HG03159 (cell line): ENCODE measurements around the gene AFAP1.

Source experiments
- ATAC-seq: cut with Tn5 transposase; IDR thresholded peaks from one replicate; pipeline ENCODE4 v1.9.1; 2021; ENCODE audit warnings: mild to moderate bottlenecking, moderate library complexity; ENCODE audit not compliant: unreplicated experiment

Gene AFAP1

GRCh38 chr4:7725951-7726350 is 213.7 kb downstream of the AFAP1 start:
- ATAC-seq = no peak

DNA sequence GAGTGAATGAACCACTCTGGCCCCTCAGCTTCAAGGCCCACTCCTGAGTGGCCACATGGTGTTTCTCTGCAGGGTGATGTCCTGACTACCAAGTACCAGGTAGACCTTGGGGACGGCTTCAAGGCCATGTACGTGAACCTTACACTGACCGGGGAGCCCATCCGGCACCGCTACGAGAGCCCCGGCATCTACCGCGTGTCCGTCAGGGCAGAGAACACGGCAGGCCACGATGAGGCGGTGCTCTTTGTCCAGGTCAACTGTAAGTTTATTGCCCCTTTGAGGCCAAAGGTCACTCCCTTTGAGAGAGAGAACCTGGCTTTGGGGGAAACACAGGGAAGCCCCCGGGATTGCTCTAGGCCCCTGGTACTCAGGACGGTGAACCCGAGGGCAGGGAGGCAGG is 216.0 kb downstream of the AFAP1 start:
- ATAC-seq = no peak

- no peak for ATAC-seq
Observed at GRCh38 chr4:7722766-7723387, 216.8 kb downstream of the AFAP1 start.

- ATAC-seq = no peak
Observed at GRCh38 chr4:7721984-7722551, 217.6 kb downstream of the AFAP1 start.

DNA sequence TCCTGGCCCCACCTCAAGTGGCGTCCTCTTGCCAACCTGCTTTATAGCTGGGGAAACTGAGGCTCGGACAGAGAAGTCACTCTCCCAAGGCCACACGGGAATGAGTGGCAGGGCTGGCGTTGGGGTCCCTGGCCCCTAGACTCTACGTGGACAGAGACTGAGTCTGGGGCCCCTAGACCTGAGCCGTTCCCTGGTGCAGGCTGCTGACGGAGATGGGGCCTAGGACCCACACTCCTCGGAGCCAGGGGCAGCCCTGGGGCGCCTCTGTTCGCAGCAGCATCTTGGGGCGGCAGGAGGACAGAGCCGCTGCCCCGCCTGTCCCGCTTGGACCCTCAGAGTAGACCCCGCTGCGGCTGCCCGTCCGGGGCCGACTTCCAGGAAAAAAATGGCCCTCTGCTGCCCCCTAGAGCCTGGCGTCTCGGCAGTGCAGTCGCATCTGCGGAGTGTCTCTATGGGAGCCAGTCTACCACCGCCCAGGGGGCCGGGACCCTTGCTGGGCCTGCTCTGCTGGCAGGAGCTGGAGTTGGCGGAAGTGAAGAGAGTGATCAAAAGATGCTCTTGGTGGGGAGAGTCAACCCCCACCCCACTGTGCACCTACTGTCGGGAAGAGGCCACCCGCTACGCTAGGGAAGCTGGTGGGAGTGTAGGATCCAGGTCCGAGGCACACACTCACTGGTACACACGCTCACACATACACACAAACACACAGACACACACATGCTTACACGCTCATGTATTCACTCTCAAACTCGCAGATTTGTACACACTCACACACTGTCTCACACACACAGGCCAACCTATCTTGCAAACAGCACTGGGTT is 220.1 kb downstream of the AFAP1 start:
- ATAC-seq = no peak

GRCh38 chr4:7717946-7718490 is 221.6 kb downstream of the AFAP1 start:
- ATAC-seq = no peak

GRCh38 chr4:7717161-7717560 is 222.5 kb downstream of the AFAP1 start:
- ATAC-seq = no peak

DNA sequence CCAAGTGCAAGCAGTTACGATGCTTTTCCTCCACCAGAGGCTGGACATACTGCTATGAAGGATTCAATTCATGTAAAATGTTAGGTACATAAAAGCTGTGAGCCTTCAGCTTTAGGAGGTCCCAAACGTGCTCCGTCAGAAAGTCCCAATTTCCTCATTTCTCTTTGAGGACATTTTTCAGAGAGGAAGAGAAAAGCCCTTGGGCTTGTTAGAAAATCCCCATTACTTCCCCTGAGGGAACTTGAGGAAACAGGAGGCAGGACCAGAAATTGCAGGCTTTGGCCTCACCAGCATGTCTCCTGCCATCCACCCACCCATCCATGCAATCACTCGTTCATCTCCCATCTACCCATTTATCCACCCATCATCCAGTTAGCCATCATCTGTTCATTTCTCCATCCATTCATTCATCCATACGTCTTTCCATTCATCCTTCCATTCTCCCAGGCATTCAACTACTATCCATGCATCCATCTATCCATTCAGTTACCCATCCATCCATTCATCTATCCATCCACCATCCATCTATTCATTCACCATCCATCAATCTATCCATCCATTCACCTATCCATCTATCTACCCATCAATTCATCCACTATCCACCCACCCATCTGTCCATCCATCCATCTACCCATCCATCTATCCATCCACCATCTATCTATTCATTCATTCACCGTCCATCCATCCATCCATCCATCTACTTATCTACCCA is 223.5 kb downstream of the AFAP1 start:
- no peak for ATAC-seq

DNA sequence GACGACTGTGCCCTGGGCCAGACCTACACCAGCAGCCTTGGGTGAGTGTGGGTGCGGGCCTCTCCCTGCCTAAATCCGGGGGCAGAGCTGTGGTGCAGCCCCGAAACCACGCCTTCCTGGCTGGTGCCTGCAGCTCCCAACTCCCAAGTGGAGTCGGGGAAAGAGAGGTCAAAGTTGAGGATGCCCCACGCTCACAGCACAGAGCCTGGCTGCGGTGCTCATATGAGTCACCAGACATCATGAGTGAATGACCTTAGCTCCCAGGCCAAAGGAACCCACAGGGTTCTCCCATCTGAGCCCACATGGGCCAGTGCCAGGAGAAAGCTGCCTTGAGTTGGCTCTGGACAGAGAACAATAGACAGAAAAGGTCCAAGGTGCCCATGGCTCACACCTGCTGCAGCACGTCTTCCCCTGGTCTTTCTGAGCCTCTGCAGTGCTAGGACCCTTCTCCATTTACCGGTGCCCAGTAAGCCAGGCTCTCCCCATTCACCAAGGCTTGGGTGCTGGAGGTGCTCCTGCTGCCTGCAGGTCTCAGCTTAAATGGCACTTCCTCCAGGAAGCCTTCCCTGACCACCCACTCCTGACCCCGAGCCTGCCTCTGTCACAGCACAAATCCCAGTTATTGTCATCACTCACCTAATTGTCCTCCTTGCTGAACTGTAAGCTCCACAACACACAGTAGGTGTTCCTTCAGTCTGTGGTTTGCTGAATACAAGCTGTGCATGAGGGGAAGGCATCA is 224.2 kb downstream of the AFAP1 start:
- no peak for ATAC-seq

DNA sequence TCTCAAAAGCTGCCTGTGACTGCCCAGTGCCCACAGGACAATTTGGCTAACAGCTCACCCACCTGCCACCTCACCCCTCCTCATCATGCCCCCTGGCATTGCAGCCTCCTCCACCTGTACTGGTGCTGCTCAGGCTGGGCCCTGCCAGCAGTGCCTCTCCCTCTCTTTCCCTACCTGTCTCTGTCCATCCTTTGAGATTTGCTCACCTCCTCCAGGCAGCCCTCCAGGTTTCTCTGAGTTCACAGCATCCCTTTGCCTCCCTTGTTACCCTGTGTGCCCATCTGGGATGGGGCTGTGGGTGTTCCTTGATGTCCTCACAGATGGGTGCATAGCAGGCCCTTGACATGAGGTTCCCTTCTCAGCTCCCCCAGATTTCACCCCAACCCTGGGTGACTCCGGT is 224.9 kb downstream of the AFAP1 start:
- ATAC-seq = no peak

- no peak for ATAC-seq
Observed at GRCh38 chr4:7714176-7714575, 225.5 kb downstream of the AFAP1 start.

DNA sequence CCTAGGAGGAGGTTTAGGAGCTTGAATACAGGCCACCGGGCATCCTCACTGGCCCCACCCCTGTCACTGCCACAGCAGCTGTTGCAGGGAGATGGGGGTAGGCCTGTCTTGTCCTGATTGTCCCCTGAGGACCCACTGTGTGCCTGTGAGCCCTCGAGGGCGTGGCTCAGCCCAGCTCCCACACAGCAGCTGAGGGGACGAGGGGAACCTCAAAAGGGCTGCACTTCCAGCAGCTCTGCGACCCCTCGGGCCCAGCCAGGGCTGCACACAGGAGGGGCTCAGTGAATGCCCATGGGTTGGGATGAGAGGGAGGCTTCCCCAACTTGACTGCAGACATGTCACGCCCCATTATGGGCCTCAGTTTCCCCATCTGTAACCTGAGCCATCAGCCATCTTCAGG is 225.9 kb downstream of the AFAP1 start:
- ATAC-seq = no peak

- ATAC-seq = no peak
Observed at GRCh38 chr4:7712021-7712671, 227.5 kb downstream of the AFAP1 start.

DNA sequence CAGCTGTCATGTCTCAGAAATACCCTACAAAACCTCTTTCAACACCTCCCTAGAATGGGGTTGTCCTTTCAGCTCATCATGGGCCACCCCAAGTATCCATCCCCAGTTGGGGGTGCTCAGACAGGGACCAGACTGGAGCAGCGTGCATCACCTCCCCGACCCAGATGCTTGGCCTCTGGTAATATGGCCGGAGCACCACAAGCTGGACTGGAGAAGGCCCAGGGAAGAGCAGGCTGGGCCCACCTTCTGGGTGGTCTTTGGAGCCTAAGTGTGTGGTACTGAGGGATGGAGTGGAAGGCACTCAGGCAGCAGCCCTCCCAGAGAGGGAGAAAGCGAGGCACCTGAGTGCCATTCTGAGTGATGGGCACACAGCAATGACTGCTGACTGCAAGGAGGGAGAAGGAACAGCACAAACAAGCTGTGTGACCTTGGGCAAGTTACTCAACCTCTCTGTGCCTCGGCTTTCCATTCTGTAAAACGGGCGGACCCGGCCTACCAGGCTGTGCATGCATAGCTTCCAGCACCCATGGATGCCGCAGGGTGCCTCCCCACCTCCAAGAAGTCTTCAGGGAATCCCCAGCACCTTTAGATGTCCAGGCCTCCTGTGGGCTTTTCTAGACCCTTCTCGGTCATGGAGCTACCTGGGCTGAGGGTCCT is 228.2 kb downstream of the AFAP1 start:
- ATAC-seq = no peak

GRCh38 chr4:7710576-7711306 is 228.9 kb downstream of the AFAP1 start:
- ATAC-seq = no peak

- no peak for ATAC-seq
Observed at GRCh38 chr4:7710126-7710525, 229.5 kb downstream of the AFAP1 start.

- no peak for ATAC-seq
Observed at GRCh38 chr4:7709431-7709830, 230.2 kb downstream of the AFAP1 start.

GRCh38 chr4:7708981-7709380 is 230.7 kb downstream of the AFAP1 start:
- ATAC-seq = no peak
